Karpas-422 (cell line): ENCODE data around the gene CHM. TPM values are rescaled to one million over a fixed set of nuclear protein-coding genes. Genes with fewer than 3 reads are reported as not detected.
A peak's percentile ranks its signal among the peaks of the same experiment; 100 is the strongest.

Experiments used
- DNase-seq: peaks from one replicate; pipeline ENCODE4 v3.0.0-alpha.2; 2015
- H2AFZ ChIP-seq: fragments of 200-600 bp; sonication (generic); 2 replicates; pipeline ENCODE4 v1.6.1; 2014; ENCODE audit warnings: antibody characterized with exemption, low read length, mixed read lengths
- H3K27ac ChIP-seq: fragments of 200-600 bp; sonication (generic); 2 replicates; pipeline ENCODE4 v1.5.1; 2014; ENCODE audit warnings: mild to moderate bottlenecking, low read length, moderate library complexity
- H3K27me3 ChIP-seq: fragments of 200-600 bp; sonication (generic); 2 replicates; pipeline ENCODE4 v1.6.1; 2014; ENCODE audit warnings: low read length, mixed read lengths
- H3K36me3 ChIP-seq: fragments of 200-600 bp; sonication (generic); 2 replicates; pipeline ENCODE4 v1.6.1; 2014; ENCODE audit warnings: low read length, mixed read lengths; ENCODE audit not compliant: insufficient read depth
- H3K4me1 ChIP-seq: fragments of 200-600 bp; sonication (generic); 2 replicates; pipeline ENCODE4 v1.6.1; 2014; ENCODE audit warnings: mild to moderate bottlenecking, low read length, mixed read lengths
- H3K4me2 ChIP-seq: fragments of 200-600 bp; sonication (generic); 2 replicates; pipeline ENCODE4 v1.6.1; 2014; ENCODE audit warnings: low read length, low read depth, mild to moderate bottlenecking; ENCODE audit not compliant: poor library complexity, severe bottlenecking
- H3K4me3 ChIP-seq: fragments of 200-600 bp; sonication (generic); 2 replicates; pipeline ENCODE4 v1.5.1; 2014; ENCODE audit warnings: mild to moderate bottlenecking, antibody characterized with exemption, low read length, mixed read lengths
- H3K79me2 ChIP-seq: fragments of 200-600 bp; sonication (generic); 2 replicates; pipeline ENCODE4 v1.6.1; 2014; ENCODE audit warnings: mild to moderate bottlenecking, low read length, mixed read lengths
- H3K9ac ChIP-seq: fragments of 200-600 bp; sonication (generic); 2 replicates; pipeline ENCODE4 v1.6.0; 2014; ENCODE audit warnings: low read length
- H3K9me2 ChIP-seq: fragments of 200-600 bp; sonication (generic), shearing (Covaris generic); replicated peaks from 2 replicates; pipeline ENCODE4 v1.6.0; 2014; ENCODE audit warnings: mild to moderate bottlenecking, low read length, moderate library complexity; ENCODE audit not compliant: insufficient read depth
- H3K9me3 ChIP-seq: fragments of 300-700, 200-600 bp; sonication (generic); 2 replicates; pipeline ENCODE4 v1.6.1; 2014; ENCODE audit warnings: low read length, mixed read lengths
- H4K20me1 ChIP-seq: fragments of 200-600 bp; sonication (generic); 2 replicates; pipeline ENCODE4 v1.6.1; 2014; ENCODE audit warnings: mild to moderate bottlenecking, antibody characterized with exemption, low read length, low read depth; ENCODE audit not compliant: insufficient read depth
- total RNA-seq: library from RNA; depleted of rRNA; stranded (reverse); fragments of >200 nt; shearing (Covaris generic); gene quantifications from 2 replicates; pipeline ENCODE4 v1.2.3, GENCODE V29; 2014; ENCODE audit warnings: low replicate concordance; rRNA removed

The CHM gene
- 18.8 and 37.0 TPM in 2 replicates for total RNA-seq

GRCh38 chrX:86047174-86047935, at the start of gene CHM:
Gene CHM, minus strand, starts transcription at chrX:86047558. Its CDS starts 26 bp downstream, at chrX:86047532.
- peak within 1 kb of the TSS; percentile 78 for H3K9ac ChIP-seq
- H3K4me2 ChIP-seq, result peak within 1 kb of the TSS; percentile 77
- H3K4me3 ChIP-seq, result peak within 1 kb of the TSS; percentile 80
- no peaks in the 10 kb centered on the region for H3K9me3 ChIP-seq
- H3K36me3 ChIP-seq, result peaks cover 17% of the 10 kb centered on the region; the same call in 1 of the 2 replicates
- H3K27ac ChIP-seq, result peak within 1 kb of the TSS; percentile 60
- H3K79me2 ChIP-seq, result peaks cover 50% of the 10 kb centered on the region
- peak within 1 kb of the TSS; percentile 98 for H2AFZ ChIP-seq
- H4K20me1 ChIP-seq, result no peaks in the 10 kb centered on the region
- peaks cover 19% of the 10 kb centered on the region for H3K4me1 ChIP-seq
- H3K27me3 ChIP-seq, result no peaks in the 10 kb centered on the region
- peak; percentile 94 for DNase-seq
- 0 out of 2 replicates have a peak, but pooled peaks cover 4% of the 10 kb centered on the region for H3K9me2 ChIP-seq

GRCh38 chrX:86078650-86079049, 31.3 kb upstream of the CHM start:
- H3K79me2 ChIP-seq, result no peaks in the 10 kb centered on the region
- H3K9me3 ChIP-seq, result no peaks in the 10 kb centered on the region
- H3K4me1 ChIP-seq, result no peaks in the 10 kb centered on the region
- H3K4me2 ChIP-seq, result no peak overlapping the region
- H3K27me3 ChIP-seq, result no peaks in the 10 kb centered on the region
- H3K4me3 ChIP-seq, result no peak overlapping the region
- no peak for DNase-seq
- H4K20me1 ChIP-seq, result no peaks in the 10 kb centered on the region
- H3K9me2 ChIP-seq, result no peaks in the 10 kb centered on the region
- H3K9ac ChIP-seq, result no peak overlapping the region
- H3K27ac ChIP-seq, result no peak overlapping the region
- no peaks in the 10 kb centered on the region for H3K36me3 ChIP-seq
- H2AFZ ChIP-seq, result no peak overlapping the region

GRCh38 chrX:86066998-86067397, 19.6 kb upstream of the CHM start:
- Histone ChIP-seq H3K9me2 (no peaks in the 10 kb centered on the region), H3K4me2 (no peak overlapping the region), H3K9me3 (no peaks in the 10 kb centered on the region), H3K79me2 (no peaks in the 10 kb centered on the region), H3K27ac (no peak overlapping the region), H3K4me1 (no peaks in the 10 kb centered on the region), H4K20me1 (no peaks in the 10 kb centered on the region), H3K27me3 (no peaks in the 10 kb centered on the region), H3K4me3 (no peak overlapping the region), H3K36me3 (no peaks in the 10 kb centered on the region), H3K9ac (no peak overlapping the region), H2AFZ (no peak overlapping the region)
- peak; percentile 71 for DNase-seq

GRCh38 chrX:86061407-86061806, 14.0 kb upstream of the CHM start:
- no peak overlapping the region for H3K27ac ChIP-seq
- H4K20me1 ChIP-seq, result no peaks in the 10 kb centered on the region
- no peaks in the 10 kb centered on the region for H3K4me1 ChIP-seq
- no peak overlapping the region for H3K4me2 ChIP-seq
- H3K9me2 ChIP-seq, result no peaks in the 10 kb centered on the region
- 0 out of 2 replicates have a peak, but pooled peaks cover 3% of the 10 kb centered on the region for H3K27me3 ChIP-seq
- H3K9me3 ChIP-seq, result peaks cover 5% of the 10 kb centered on the region; the same call in 1 of the 2 replicates
- no peak overlapping the region for H3K4me3 ChIP-seq
- no peaks in the 10 kb centered on the region for H3K36me3 ChIP-seq
- H3K79me2 ChIP-seq, result no peaks in the 10 kb centered on the region
- no peak overlapping the region for H3K9ac ChIP-seq
- no peak for DNase-seq
- H2AFZ ChIP-seq, result no peak overlapping the region

- H3K27ac ChIP-seq, result no peak overlapping the region
Measured at GRCh38 chrX:86051741-86052140, 4.4 kb upstream of the CHM start.

GRCh38 chrX:86047936-86048280, 550 bp upstream of the CHM start:
- Histone ChIP-seq H3K4me3 (peak overlapping the region; percentile 80), H3K9ac (no peak overlapping the region), H3K79me2 (peaks cover 44% of the 10 kb centered on the region), H3K27ac (no peak overlapping the region), H3K4me2 (peak overlapping the region; percentile 77), H3K27me3 (no peaks in the 10 kb centered on the region), H3K9me2 (0 out of 2 replicates have a peak, but pooled peaks cover 4% of the 10 kb centered on the region), H3K9me3 (no peaks in the 10 kb centered on the region), H2AFZ (peak overlapping the region; percentile 98), H4K20me1 (no peaks in the 10 kb centered on the region), H3K36me3 (peaks cover 17% of the 10 kb centered on the region; the same call in 1 of the 2 replicates), H3K4me1 (peaks cover 19% of the 10 kb centered on the region)
- DNase-seq, result no peak

More at GRCh38 chrX:86051741-86052140, 4.4 kb upstream of the CHM start:
- H3K79me2 ChIP-seq, result peaks cover 6% of the 10 kb centered on the region
- H3K36me3 ChIP-seq, result no peaks in the 10 kb centered on the region
- no peak overlapping the region for H3K9ac ChIP-seq
- H3K27me3 ChIP-seq, result no peaks in the 10 kb centered on the region
- H3K4me2 ChIP-seq, result no peak overlapping the region
- no peak for DNase-seq
- no peak overlapping the region for H2AFZ ChIP-seq
- H3K4me1 ChIP-seq, result peaks cover 4% of the 10 kb centered on the region
- H3K9me2 ChIP-seq, result 0 out of 2 replicates have a peak, but pooled peaks cover 4% of the 10 kb centered on the region
- no peaks in the 10 kb centered on the region for H3K9me3 ChIP-seq
- no peaks in the 10 kb centered on the region for H4K20me1 ChIP-seq
- no peak overlapping the region for H3K4me3 ChIP-seq

- H3K36me3 ChIP-seq, result peaks cover 24% of the 10 kb centered on the region
- 0 out of 2 replicates have a peak, but pooled peaks cover 4% of the 10 kb centered on the region for H3K9me2 ChIP-seq
- H3K79me2 ChIP-seq, result peaks cover 80% of the 10 kb centered on the region
- H3K4me3 ChIP-seq, result no peak overlapping the region
- H4K20me1 ChIP-seq, result no peaks in the 10 kb centered on the region
- no peaks in the 10 kb centered on the region for H3K9me3 ChIP-seq
- no peaks in the 10 kb centered on the region for H3K27me3 ChIP-seq
- no peak overlapping the region for H3K9ac ChIP-seq
- no peak overlapping the region for H3K27ac ChIP-seq
- H2AFZ ChIP-seq, result no peak overlapping the region
- DNase-seq, result no peak
- H3K4me2 ChIP-seq, result no peak overlapping the region
- peaks cover 19% of the 10 kb centered on the region for H3K4me1 ChIP-seq
Measured at GRCh38 chrX:86044216-86044615, 3.1 kb downstream of the CHM start.

GRCh38 chrX:86039625-86040568, 7.5 kb downstream of the CHM start:
- Histone ChIP-seq H2AFZ (no peak overlapping the region), H3K4me1 (no peaks in the 10 kb centered on the region; the same call in 1 of the 2 replicates), H3K4me2 (no peak overlapping the region), H3K4me3 (no peak overlapping the region), H3K27ac (no peak overlapping the region), H3K36me3 (peaks cover 28% of the 10 kb centered on the region), H3K9ac (no peak overlapping the region), H3K27me3 (no peaks in the 10 kb centered on the region), H3K9me3 (no peaks in the 10 kb centered on the region), H4K20me1 (no peaks in the 10 kb centered on the region), H3K9me2 (no peaks in the 10 kb centered on the region), H3K79me2 (peaks cover 94% of the 10 kb centered on the region)
- DNase-seq, result no peak
